MCF 10A (cell line): ENCODE measurements around the gene RNFT2. TPM values are rescaled to one million over a fixed set of nuclear protein-coding genes. Genes with fewer than 3 reads are reported as not detected.

Experiments used
- BruUV-seq: library from RNA; stranded (reverse); fragments of 400-500 nt; replicated peaks from 2 replicates; lab custom pipeline; 2021; lab: Mats Ljungman, UMichigan
- CTCF ChIA-PET: fragments of 300-600 bp; sonication (Branson Sonifier 250); formaldehyde crosslinking; extraction: SDS; loops from one replicate; lab custom pipeline; 2021; ENCODE audit warnings: antibody characterized with exemption, inconsistent platforms; lab: Yijun Ruan, JAX
- POLR2A ChIA-PET: fragments of 300-600, 350-650 bp; sonication (Branson Sonifier 250); formaldehyde crosslinking; extraction: SDS; loops from one replicate; lab custom pipeline; 2020; ENCODE audit warnings: antibody characterized with exemption, inconsistent platforms; lab: Yijun Ruan, JAX
- DNase-seq: peaks from one replicate; pipeline ENCODE4 v3.0.0-alpha.2; 2018; ENCODE audit not compliant: unreplicated experiment
- H3K27ac Mint-ChIP-seq: one replicate; pipeline ENCODE4 v1.8.0; 2022; ENCODE audit warnings: mild to moderate bottlenecking, low read depth, mixed read lengths; ENCODE audit not compliant: unreplicated experiment
- H3K27me3 Mint-ChIP-seq: one replicate; pipeline ENCODE4 v1.8.0; 2022; ENCODE audit warnings: mixed read lengths; ENCODE audit not compliant: insufficient read depth, unreplicated experiment
- H3K36me3 Mint-ChIP-seq: one replicate; pipeline ENCODE4 v1.8.0; 2022; ENCODE audit warnings: mild to moderate bottlenecking, moderate library complexity, mixed read lengths; ENCODE audit not compliant: insufficient read depth, unreplicated experiment
- H3K4me1 Mint-ChIP-seq: one replicate; pipeline ENCODE4 v1.8.0; 2022; ENCODE audit warnings: mixed read lengths; ENCODE audit not compliant: insufficient read depth, unreplicated experiment
- H3K4me3 Mint-ChIP-seq: one replicate; pipeline ENCODE4 v1.8.0; 2022; ENCODE audit warnings: mild to moderate bottlenecking, moderate library complexity, mixed read lengths; ENCODE audit not compliant: unreplicated experiment
- H3K9me3 Mint-ChIP-seq: one replicate; pipeline ENCODE4 v1.8.0; 2022; ENCODE audit warnings: mixed read lengths; ENCODE audit not compliant: unreplicated experiment
- intact Hi-C: fragments of 100-400 bp; cut with micrococcal nuclease; formaldehyde crosslinking; loops from 2 replicates; pipeline ENCODE4 v1.14.1; 2022
- total RNA-seq: library from RNA; stranded (reverse); gene quantifications from 2 replicates; pipeline ENCODE4 v1.2.3, GENCODE V29; 2022
- TF ChIP-seq, protein P1 (sequence below): fragments of 200-600 bp; IDR thresholded peaks from one replicate; pipeline ENCODE4 v1.8.0; 2022; ENCODE audit warnings: antibody characterized with exemption, mild to moderate bottlenecking; ENCODE audit not compliant: unreplicated experiment

Gene RNFT2
- total RNA-seq, 1 experiment from 2014 or later: 7.2 TPM

DNA sequence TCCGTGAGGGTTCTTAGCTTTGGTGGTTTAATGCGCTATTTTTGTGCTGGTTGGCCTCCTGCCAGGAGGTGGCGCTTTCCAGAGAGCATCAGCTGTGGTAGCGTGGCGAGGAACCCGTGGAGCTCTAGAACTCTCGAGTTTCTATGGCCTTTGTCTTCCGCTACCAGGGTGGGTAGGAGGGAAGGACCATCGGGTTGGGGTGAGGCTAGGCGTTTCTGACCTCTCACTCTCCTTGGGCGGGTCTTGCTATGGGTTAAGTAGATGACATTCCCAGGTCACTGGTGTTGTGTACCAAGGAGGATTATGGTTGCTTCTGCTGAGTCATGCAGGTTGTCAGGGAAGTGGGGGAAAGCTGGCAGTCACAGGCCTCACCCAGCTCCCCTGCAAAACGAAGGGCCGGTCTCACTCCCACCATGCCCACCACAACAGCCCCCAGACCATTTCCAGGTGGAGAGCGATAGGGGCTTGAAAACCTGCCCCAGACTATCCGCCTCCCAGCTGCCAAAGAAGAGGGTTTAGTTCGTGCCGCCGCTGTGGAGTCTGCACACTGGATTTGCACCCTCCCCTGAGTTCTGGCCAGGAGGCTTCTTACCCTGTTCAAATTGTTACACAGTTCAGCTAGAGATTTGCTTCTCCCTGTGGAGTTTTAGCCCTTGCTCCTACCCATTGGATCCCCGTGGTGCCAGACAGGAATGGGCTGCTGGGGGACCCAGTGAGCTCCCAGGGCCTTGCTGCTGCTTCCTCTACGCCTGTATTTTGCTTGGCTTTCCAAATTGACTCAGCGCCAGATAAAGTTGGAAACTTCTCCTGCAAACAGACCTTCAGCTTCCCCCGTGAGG, 21.9 kb downstream of the RNFT2 start:
- ChIA-PET CTCF (interaction anchor here (0.6 to 1.0 kb wide), 3 partner anchors 35 to 122 kb away, joined by 3 read pairs; no protein-coding TSS in a partner anchor), POLR2A (interaction anchor here (0.7 kb wide), 1 partner anchor 509 kb away, joined by 3 read pairs; no protein-coding TSS in a partner anchor)
- Mint-ChIP-seq H3K4me3 (no peak overlapping the region), H3K27me3 (no peaks in the 10 kb centered on the region), H3K36me3 (no peaks in the 10 kb centered on the region), H3K9me3 (no peaks in the 10 kb centered on the region), H3K27ac (no peak overlapping the region), H3K4me1 (no peaks in the 10 kb centered on the region)
- DNase-seq: no peak
- intact Hi-C loops: no loop called here
- TF ChIP-seq, protein P1, sequence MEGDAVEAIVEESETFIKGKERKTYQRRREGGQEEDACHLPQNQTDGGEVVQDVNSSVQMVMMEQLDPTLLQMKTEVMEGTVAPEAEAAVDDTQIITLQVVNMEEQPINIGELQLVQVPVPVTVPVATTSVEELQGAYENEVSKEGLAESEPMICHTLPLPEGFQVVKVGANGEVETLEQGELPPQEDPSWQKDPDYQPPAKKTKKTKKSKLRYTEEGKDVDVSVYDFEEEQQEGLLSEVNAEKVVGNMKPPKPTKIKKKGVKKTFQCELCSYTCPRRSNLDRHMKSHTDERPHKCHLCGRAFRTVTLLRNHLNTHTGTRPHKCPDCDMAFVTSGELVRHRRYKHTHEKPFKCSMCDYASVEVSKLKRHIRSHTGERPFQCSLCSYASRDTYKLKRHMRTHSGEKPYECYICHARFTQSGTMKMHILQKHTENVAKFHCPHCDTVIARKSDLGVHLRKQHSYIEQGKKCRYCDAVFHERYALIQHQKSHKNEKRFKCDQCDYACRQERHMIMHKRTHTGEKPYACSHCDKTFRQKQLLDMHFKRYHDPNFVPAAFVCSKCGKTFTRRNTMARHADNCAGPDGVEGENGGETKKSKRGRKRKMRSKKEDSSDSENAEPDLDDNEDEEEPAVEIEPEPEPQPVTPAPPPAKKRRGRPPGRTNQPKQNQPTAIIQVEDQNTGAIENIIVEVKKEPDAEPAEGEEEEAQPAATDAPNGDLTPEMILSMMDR: no peak
- BruUV-seq: no TSS peak

DNA sequence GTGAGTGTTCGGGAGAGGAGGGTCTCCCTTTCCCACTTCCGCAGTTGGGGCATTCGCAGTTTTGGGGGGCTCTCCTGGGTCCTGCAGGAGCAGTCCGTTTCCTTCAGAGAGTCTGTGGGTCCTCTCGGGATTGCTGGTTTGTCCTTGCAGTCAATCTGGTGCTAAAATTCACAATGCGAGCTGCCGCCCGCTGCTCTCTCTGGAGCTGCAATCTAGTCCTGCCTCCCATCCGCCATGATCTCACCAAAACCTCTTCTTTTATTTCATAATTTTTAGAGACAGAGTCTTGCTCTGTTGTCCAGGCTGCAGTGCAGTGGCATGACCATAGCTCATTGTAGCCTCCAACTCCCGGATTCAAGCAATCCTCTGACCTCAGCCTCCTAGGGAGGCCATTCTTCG, 22.5 kb downstream of the RNFT2 start:
- H3K9me3 Mint-ChIP-seq: no peaks in the 10 kb centered on the region
- no peak for DNase-seq
- H3K27me3 Mint-ChIP-seq: no peaks in the 10 kb centered on the region
- H3K27ac Mint-ChIP-seq: no peak overlapping the region
- H3K36me3 Mint-ChIP-seq: no peaks in the 10 kb centered on the region
- H3K4me3 Mint-ChIP-seq: no peak overlapping the region
- POLR2A ChIA-PET: no interaction called here
- no TSS peak for BruUV-seq
- CTCF ChIA-PET: interaction anchor here (0.6 to 1.0 kb wide), 3 partner anchors 37 to 122 kb away, joined by 3 read pairs; no protein-coding TSS in a partner anchor
- no peaks in the 10 kb centered on the region for H3K4me1 Mint-ChIP-seq
- intact Hi-C loops: no loop called here
- TF ChIP-seq, protein P1: no peak

DNA sequence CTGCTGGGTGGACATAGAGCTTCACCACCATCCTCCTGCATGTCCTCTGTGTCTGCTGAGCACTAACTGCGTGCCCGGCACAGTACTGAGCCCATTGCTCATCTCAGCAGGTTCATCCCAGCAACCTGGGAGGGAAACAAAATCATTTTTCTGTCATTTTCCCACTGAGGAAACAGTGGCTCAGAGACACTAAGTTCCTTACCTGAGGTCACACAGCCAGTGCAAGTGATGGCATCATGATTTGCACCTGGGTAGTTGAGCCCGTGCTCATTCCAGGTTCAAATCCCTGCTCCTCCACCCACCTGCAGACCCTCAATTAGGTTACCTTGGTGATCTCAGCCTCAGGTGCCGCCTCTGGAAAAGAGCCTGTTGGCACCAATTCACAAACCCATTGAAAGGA, 23.4 kb downstream of the RNFT2 start:
- TF ChIP-seq, protein P1: no peak
- Mint-ChIP-seq H3K4me1 (no peaks in the 10 kb centered on the region), H3K36me3 (no peaks in the 10 kb centered on the region), H3K4me3 (no peak overlapping the region), H3K27ac (no peak overlapping the region), H3K27me3 (no peaks in the 10 kb centered on the region), H3K9me3 (no peaks in the 10 kb centered on the region)
- POLR2A ChIA-PET: no interaction called here
- CTCF ChIA-PET: no interaction called here
- BruUV-seq: no TSS peak
- DNase-seq: no peak
- intact Hi-C loops: no loop called here

DNA sequence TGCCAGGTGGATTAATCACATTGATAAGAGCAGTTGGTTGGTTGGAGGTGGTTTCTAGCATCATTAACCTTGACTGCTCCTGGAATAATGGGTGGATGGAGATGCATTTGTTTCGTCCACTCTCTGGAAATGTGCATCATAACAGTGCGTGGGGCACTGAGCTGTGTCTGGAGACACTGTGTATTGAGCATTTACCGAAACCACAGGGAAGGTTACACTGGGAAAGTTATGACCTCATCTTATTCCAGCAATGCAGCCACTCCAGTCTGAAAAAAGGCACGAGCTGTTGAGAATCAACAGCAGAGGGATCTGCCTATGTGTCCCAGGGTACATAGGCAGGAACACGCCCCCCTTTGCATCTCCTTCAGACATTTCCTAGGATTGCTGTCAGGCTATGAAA, 27.2 kb downstream of the RNFT2 start:
- Mint-ChIP-seq H3K27me3 (no peaks in the 10 kb centered on the region), H3K36me3 (no peaks in the 10 kb centered on the region)
- intact Hi-C loops: no loop called here

More for the DNA sequence above, 27.2 kb downstream of the RNFT2 start:
- H3K27ac Mint-ChIP-seq: no peak overlapping the region
- POLR2A ChIA-PET: no interaction called here
- no peak overlapping the region for H3K4me3 Mint-ChIP-seq
- H3K4me1 Mint-ChIP-seq: no peaks in the 10 kb centered on the region
- no peaks in the 10 kb centered on the region for H3K9me3 Mint-ChIP-seq
- no TSS peak for BruUV-seq
- TF ChIP-seq, protein P1: no peak
- DNase-seq: no peak
- CTCF ChIA-PET: no interaction called here
